HL-60/S4 treated with retinoic acid at 250 ng/mL for 4 days and 3 days (cell line): ENCODE results near the gene CEBPZ.
"Not testable (repeated sequence)": the region's sequence is repeated elsewhere in the genome, so short reads cannot be mapped to it uniquely, and the experiment has no call there.

Experiments
- in situ Hi-C: fragments of 300-500 bp; cut with MboI; formaldehyde crosslinking; loops from 2 replicates; pipeline ENCODE4 v1.7.0; 2022; ENCODE audit warnings: low sequenced_read_pairs

Gene CEBPZ

GRCh38 chr2:37224063-37224462 is 7.3 kb downstream of the CEBPZ start:
- in situ Hi-C loops, result no loop called here

DNA sequence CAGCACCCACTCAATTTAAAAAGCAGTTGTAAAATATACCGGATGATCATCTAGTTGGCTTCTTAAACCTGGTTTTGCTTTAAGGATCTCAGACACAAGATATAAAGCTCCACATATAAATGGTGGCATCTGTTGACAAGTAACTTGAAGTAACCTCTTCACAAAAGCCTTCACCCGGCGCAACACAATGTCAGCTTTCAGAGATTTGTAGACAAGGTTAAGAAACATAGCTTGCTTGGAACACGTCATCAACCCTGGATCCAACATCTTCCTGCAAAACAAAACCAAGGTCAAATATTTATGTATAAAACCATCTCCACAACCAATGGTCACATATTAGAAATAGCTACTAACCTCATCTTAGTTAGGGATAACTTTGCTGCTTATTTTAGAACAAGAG is 8.3 kb downstream of the CEBPZ start:
- in situ Hi-C loops, result no loop called here

DNA sequence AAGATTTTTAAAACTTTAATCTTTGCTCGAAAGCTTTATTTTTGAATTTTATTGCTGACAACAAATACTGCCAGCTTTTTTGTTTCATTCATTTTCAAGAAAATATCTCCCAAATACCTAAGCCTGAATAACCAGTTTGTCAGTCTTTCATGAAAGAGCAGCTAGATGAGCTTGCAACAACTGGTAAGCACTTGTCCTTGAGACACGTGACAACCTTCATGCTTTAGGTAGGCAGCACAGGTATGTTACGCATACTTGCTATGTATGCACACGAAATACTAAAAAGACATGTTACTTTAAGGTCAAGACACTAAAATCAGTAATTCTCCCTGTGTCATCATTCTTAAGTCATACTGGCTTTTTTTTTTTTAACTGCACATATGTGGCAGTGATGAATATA is 12.3 kb downstream of the CEBPZ start:
- in situ Hi-C loops, result no loop called here

DNA sequence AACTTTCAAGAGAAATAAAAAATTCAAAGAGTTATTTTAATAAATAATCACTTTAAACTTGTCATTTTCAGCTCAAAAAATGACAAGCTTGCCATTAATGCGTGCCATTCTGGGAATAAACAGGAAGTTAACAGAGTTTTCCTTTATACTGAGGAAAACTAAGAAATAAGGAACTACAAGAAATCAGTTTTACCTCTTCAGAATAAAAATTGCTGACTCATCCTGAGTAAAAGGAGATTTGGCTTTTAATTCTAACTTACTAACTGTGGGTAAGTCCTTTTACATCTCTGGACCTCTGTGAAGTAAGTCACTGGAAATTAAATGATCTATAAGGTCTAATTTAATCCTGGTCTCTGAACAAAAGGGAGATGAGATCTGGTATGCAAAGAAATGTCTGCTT is 16.1 kb downstream of the CEBPZ start:
- in situ Hi-C loops, result no loop called here

- in situ Hi-C loops, result no loop called here
These were observed 19.5 kb downstream of the CEBPZ start for GRCh38 chr2:37211939-37212338.

DNA sequence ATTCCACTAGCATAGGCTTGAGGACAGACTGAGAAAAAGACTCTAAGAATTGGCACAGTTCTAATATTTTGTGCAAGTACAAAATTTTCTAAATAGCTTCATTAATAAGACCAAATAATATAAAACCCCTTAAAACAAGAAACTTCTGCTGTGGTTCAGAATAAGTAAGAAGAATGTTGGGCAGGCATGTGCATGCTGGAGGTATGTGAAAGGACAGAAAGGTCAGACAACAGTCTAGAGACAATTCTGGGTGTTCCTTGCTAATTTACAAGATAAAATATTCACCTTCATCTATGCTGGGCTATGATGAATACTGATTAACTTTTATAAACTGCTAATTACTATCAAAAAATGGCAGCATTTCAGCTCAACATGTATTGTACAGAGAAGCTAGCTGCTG is 20.2 kb downstream of the CEBPZ start:
- in situ Hi-C loops, result no loop called here

GRCh38 chr2:37206760-37207159 is 24.6 kb downstream of the CEBPZ start:
- in situ Hi-C loops, result not testable (repeated sequence)

- in situ Hi-C loops, result no loop called here
These were observed 25.6 kb downstream of the CEBPZ start for GRCh38 chr2:37205689-37206341.

DNA sequence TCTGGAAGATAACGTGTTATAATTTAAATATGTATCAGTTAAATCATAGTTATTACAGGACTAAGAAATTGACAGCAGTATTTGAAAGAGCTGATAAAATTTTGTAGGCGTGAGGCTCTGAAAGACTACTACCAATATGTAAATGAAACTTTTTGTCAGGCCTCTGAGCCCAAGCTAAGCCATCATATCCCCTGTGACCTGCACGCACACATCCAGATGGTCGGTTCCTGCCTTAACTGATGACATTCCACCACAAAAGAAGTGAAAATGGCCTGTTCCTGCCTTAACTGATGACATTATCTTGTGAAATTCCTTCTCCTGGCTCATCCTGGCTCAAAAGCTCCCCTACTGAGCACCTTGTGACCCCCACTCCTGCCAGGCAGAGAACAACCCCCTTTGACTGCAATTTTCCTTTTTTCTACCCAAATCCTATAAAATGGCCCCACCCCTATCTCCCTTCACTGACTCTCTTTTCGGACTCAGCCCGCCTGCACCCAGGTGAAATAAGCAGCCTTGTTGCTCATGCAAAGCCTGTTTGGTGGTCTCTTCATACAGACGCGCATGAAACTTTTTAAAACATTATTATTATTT is 26.2 kb downstream of the CEBPZ start:
- in situ Hi-C loops, result not testable (repeated sequence)

DNA sequence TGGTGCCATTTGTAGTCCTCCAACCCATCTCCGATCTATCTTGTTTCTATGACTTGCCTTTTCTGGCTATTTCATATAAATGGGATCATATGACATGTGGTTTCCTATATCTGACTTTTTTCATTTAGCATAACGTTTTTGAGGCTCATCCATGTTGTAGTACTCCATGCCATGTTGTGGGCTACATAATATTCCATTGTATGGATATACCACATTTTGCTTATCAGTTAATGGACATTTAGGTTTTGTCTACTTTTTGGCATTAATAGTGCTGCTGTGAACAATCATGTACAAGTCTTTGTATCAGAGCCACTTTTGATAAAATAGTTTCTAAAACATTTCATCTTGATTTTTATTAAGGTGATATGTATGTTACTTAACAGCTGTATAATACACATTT is 27.7 kb downstream of the CEBPZ start:
- in situ Hi-C loops, result no loop called here

GRCh38 chr2:37201766-37202165 is 29.6 kb downstream of the CEBPZ start:
- in situ Hi-C loops, result no loop called here

GRCh38 chr2:37201208-37201607 is 30.2 kb downstream of the CEBPZ start:
- in situ Hi-C loops, result no loop called here

- in situ Hi-C loops, result no loop called here
These were observed 32.7 kb downstream of the CEBPZ start for GRCh38 chr2:37198681-37199065.

DNA sequence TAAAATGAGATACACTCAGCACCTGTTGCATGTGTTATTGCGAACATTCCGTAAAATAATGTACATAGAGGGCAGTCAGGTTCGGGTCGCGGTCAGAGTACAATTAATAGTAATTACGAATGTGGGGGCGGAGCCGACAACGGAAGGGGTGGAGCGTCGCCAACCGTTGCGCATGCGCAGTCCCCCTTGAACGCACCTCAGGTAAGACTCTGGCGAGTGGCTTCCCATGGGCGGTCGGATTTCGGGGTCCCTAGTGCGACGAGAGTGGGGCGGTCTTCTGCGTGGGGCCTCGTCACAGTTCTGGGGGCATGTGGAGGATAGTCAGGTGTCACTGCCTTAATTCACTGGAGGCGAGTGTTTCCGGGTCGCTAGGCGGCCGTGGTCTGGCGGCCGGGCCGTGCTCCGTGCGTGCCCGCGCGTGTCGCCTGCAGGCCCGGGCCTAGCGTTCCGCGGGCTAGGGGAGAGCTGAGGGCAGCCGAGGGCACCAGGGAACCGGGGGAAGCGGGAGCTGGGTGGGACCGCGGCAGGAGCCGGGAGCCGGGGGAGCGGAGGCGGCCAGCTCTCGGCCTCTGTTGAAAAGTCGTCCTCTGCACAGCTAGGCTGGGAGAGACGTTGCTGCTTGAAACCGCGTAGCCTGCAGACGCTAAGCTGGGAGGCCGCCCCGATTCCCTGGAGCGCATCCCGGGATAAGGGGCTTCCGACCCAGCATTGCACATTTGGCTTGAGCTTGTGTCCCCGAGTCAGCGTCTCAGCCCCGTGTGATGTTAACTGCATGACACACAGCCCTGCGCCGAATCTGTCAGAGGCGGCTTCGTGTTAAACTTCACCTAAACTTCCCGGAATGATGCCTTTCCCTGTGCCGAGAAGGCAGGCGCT is 34.8 kb downstream of the CEBPZ start, which contains the start of gene CEBPZOS:
TSS of gene CEBPZOS (plus strand) at position 177 of the 876 bp plus-strand sequence. CDS start 3,209 bp downstream, outside the sequence.
- in situ Hi-C loops, result no loop called here

- in situ Hi-C loops, result not testable (repeated sequence)
These were observed 35.5 kb downstream of the CEBPZ start for GRCh38 chr2:37195862-37196319.

- in situ Hi-C loops, result no loop called here
These were observed 38.8 kb downstream of the CEBPZ start for GRCh38 chr2:37192551-37192950.

DNA sequence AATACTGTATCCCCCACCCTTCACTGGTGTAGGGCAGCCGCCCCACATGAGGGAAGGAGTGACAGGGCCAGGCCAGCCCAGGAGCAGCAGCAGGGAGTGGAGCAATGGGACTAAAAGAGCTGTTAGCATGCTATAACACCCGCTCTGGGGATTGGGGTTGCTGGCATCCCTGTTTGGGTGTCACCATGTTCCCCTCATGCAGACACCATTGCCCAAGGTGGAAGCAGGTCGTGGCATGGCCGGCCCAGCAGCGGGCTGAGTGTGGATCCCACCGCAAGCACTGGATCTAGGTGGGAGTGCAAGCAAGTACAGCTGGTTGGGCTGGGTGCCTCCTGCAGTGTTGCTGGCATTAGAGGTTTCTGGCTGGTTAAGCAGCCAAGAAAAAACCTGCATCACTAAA is 39.6 kb downstream of the CEBPZ start:
- in situ Hi-C loops, result no loop called here

DNA sequence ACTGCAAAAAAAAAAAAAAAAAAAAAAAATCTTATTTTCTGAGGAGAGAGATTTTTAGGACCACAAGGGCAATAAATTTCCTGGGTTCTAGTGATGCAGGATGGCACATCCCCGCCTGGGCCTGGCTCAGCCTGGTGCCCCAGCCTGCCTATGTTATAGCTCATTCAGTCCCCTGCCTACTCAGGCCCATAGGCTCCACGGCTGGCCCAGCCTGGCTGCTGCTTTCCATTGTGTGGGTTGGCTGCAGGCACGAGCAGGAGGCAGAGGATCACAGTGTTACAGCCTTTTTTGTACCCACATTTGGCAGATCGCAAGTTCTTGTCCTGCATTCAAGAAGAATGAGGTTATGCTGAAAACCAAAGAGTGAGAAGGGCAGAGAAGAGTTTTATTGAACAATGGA is 40.1 kb downstream of the CEBPZ start:
- in situ Hi-C loops, result no loop called here

DNA sequence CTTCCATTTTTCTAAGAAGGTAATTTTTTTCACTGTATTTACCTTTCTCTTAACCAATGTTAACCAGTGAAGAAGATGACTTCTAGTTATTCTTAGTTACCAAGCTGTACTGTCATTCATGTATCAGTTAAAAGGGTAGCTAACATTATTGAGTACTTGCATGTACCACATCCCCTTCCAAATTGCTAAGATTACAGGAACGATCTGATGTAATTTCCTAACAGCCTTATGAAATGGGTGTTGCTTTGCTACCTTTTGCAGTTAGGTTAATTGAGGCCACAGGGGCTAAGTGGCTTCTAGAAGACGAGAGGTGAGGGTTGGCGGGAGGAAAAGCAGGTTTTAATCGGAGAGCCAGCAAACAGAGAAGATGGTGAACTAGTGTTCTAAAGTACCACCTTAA is 41.1 kb downstream of the CEBPZ start:
- in situ Hi-C loops, result no loop called here

- in situ Hi-C loops, result no loop called here
These were observed 41.8 kb downstream of the CEBPZ start for GRCh38 chr2:37189452-37190153.

DNA sequence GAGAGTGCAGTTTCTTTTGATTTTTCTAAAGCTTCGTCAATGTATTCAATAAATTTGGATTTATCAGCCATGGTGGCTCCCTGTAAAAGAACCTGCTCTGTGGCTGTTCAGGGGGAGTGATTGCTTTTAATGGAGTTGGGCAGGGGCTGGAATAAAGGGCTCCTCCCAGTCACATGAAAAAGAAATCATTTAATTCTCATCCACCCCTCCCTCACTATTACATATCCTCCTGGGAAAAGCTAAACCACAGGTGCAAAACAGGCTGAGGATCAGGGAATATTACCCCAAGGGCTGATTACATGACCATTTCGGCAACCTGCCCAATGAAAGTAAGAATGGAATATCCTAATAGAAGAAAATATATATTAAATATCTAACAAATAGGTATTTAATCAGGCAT is 42.8 kb downstream of the CEBPZ start, which contains the start of gene SULT6B1:
TSS of gene SULT6B1 (minus strand) at position 101 of the 400 bp plus-strand sequence. CDS start at position 71, 30 bp downstream.
- in situ Hi-C loops, result no loop called here
